H1 (cell line): ENCODE results near the gene SEC63. TPM values are rescaled to one million over a fixed set of nuclear protein-coding genes. Genes with fewer than 3 reads are reported as not detected.

Experiments
- CTCF ChIA-PET: fragments of 300-600 bp; sonication (Branson Sonifier 250); formaldehyde crosslinking; loops from one replicate; lab custom pipeline; 2021; ENCODE audit not compliant: partially characterized antibody; lab: Charles Lee
- POLR2A ChIA-PET: fragments of 300-600 bp; sonication (Branson Sonifier 250); formaldehyde crosslinking; loops from one replicate; lab custom pipeline; 2021; ENCODE audit warnings: inconsistent platforms; ENCODE audit not compliant: partially characterized antibody; lab: Charles Lee
- DNase-seq, 2 experiments: peaks; one replicate each; pipeline versions ENCODE4 v3.0.0 to v3.0.0-alpha.2; 2010 to 2022; ENCODE audit warnings: low spot score in 2 of 2, low read depth in 1 of 2, mixed read lengths in 1 of 2
- FAIRE-seq: peaks from 2 replicates; lab custom pipeline; 2011; peaks lifted over from hg19 to GRCh38; lab: Jason Lieb, UNC
- H2AFZ ChIP-seq: 2 replicates; pipeline ENCODE4 v1.8.1; 2012; ENCODE audit warnings: low read length, inconsistent platforms
- H2AK5ac ChIP-seq: 2 replicates; pipeline ENCODE4 v1.6.1; 2013; ENCODE audit warnings: low read depth, low read length
- H2BK120ac ChIP-seq: replicated peaks from 2 replicates; pipeline ENCODE3; 2013; ENCODE audit warnings: low read depth, low read length, inconsistent platforms
- H2BK12ac ChIP-seq: 2 replicates; pipeline ENCODE4 v1.6.1; 2013; ENCODE audit warnings: low read depth, low read length
- H2BK15ac ChIP-seq: 2 replicates; pipeline ENCODE4 v1.6.1; 2013; ENCODE audit warnings: low read length
- H2BK20ac ChIP-seq: 2 replicates; pipeline ENCODE4 v1.6.1; 2013; ENCODE audit warnings: low read length
- H2BK5ac ChIP-seq: 2 replicates; pipeline ENCODE4 v1.6.1; 2013; ENCODE audit warnings: low read depth, low read length
- H3K14ac ChIP-seq: 2 replicates; pipeline ENCODE4 v1.6.1; 2013; ENCODE audit warnings: inconsistent platforms; ENCODE audit not compliant: insufficient read length
- H3K18ac ChIP-seq: 2 replicates; pipeline ENCODE4 v1.6.1; 2013; ENCODE audit warnings: low read length; ENCODE audit errors: extremely low read depth
- H3K23ac ChIP-seq: 2 replicates; pipeline ENCODE4 v1.6.1; 2013; ENCODE audit warnings: inconsistent platforms; ENCODE audit not compliant: insufficient read length
- H3K23me2 ChIP-seq: 2 replicates; pipeline ENCODE4 v1.6.1; 2013; ENCODE audit warnings: low read depth, low read length
- H3K27ac ChIP-seq: 2 replicates; pipeline ENCODE4 v1.6.1; 2011; ENCODE audit warnings: low read depth, low read length, inconsistent platforms
- H3K27me3 ChIP-seq, 4 experiments: replicated peaks in 1 of 4; 1 replicate in 1 of 4; 2 replicates in 3 of 4; pipeline versions ENCODE4 v1.6.1 to v1.8.1; 2011 to 2013; ENCODE audit warnings: low read length in 3 of 4, mild to moderate bottlenecking in 3 of 4, inconsistent platforms in 2 of 4, mixed read lengths in 2 of 4, moderate library complexity in 1 of 4; ENCODE audit not compliant: control insufficient read depth in 3 of 4, insufficient read depth in 3 of 4; ENCODE audit errors: extremely low read depth in 1 of 4
- H3K36me3 ChIP-seq, 4 experiments: 2 replicates each; pipeline versions ENCODE4 v1.6.1 to v1.8.1; 2011 to 2013; ENCODE audit warnings: mild to moderate bottlenecking in 4 of 4, low read length in 3 of 4, moderate library complexity in 2 of 4, control low read depth in 1 of 4, inconsistent platforms in 1 of 4; ENCODE audit not compliant: insufficient read depth in 4 of 4, control insufficient read depth in 2 of 4
- H3K4ac ChIP-seq: replicated peaks from 2 replicates; pipeline ENCODE3; 2013; ENCODE audit warnings: low read length, low read depth, mixed read lengths, inconsistent platforms; ENCODE audit not compliant: insufficient read length
- H3K4me1 ChIP-seq, 4 experiments: replicated peaks in 1 of 4; 1 replicate in 1 of 4; 2 replicates in 3 of 4; pipeline versions ENCODE4 v1.6.1 to v1.8.1; 2011 to 2013; ENCODE audit warnings: low read length in 3 of 4, inconsistent platforms in 2 of 4, mixed read lengths in 1 of 4; ENCODE audit not compliant: insufficient read depth in 4 of 4, control insufficient read depth in 3 of 4
- H3K4me2 ChIP-seq, 2 experiments: 2 replicates each; pipeline versions ENCODE4 v1.6.1 to v1.8.1; 2011 to 2013; ENCODE audit warnings: low read depth in 2 of 2, low read length in 2 of 2, control low read depth in 1 of 2, inconsistent platforms in 1 of 2, mild to moderate bottlenecking in 1 of 2; ENCODE audit not compliant: insufficient read depth in 1 of 2
- H3K4me3 ChIP-seq, 4 experiments: fragments of 200-600, 300-600 bp in 1 of 4; sonication (generic), shearing (Covaris generic), sonication (Bioruptor Twin) in 1 of 4; 2 replicates each; pipeline versions ENCODE4 v1.5.1 to v1.8.1; 2011 to 2016; ENCODE audit warnings: low read length in 4 of 4, low read depth in 3 of 4, control low read depth in 2 of 4, inconsistent platforms in 2 of 4, mild to moderate bottlenecking in 2 of 4, mixed read lengths in 1 of 4, moderate library complexity in 1 of 4; ENCODE audit not compliant: insufficient read depth in 2 of 4; ENCODE audit errors: extremely low read depth in 1 of 4
- H3K56ac ChIP-seq: replicated peaks from 2 replicates; pipeline ENCODE3; 2013; ENCODE audit warnings: low read depth, mild to moderate bottlenecking, mixed read lengths, low read length, inconsistent platforms; ENCODE audit not compliant: insufficient read length
- H3K79me1 ChIP-seq: 2 replicates; pipeline ENCODE4 v1.6.1; 2013; ENCODE audit warnings: low read depth, low read length, control low read depth
- H3K79me2 ChIP-seq, 2 experiments: 2 replicates each; pipeline versions ENCODE4 v1.6.1 to v1.8.1; 2012 to 2013; ENCODE audit warnings: low read length in 2 of 2, mild to moderate bottlenecking in 2 of 2, inconsistent platforms in 1 of 2; ENCODE audit not compliant: insufficient read depth in 2 of 2, control insufficient read depth in 1 of 2
- H3K9ac ChIP-seq, 4 experiments: replicated peaks in 1 of 4; 1 replicate in 1 of 4; 2 replicates in 3 of 4; pipeline versions ENCODE4 v1.6.1 to v1.8.1; 2011 to 2013; ENCODE audit warnings: low read depth in 3 of 4, low read length in 3 of 4, control low read depth in 2 of 4, mild to moderate bottlenecking in 2 of 4, moderate library complexity in 2 of 4, inconsistent platforms in 1 of 4; ENCODE audit errors: extremely low read depth in 1 of 4
- H3K9me3 ChIP-seq, 2 experiments: 2 replicates each; pipeline versions ENCODE4 v1.6.1 to v1.8.1; 2012 to 2013; ENCODE audit warnings: mild to moderate bottlenecking in 2 of 2, moderate library complexity in 2 of 2, control low read depth in 1 of 2, inconsistent platforms in 1 of 2, low read depth in 1 of 2, low read length in 1 of 2, mixed read lengths in 1 of 2; ENCODE audit not compliant: insufficient read depth in 2 of 2
- H4K20me1 ChIP-seq, 2 experiments: replicated peaks in 1 of 2; 2 replicates each; pipeline versions ENCODE3 to v1.8.1; 2011 to 2013; ENCODE audit warnings: inconsistent platforms in 2 of 2, low read length in 2 of 2, mild to moderate bottlenecking in 1 of 2; ENCODE audit not compliant: insufficient read depth in 2 of 2, control insufficient read depth in 1 of 2
- H4K5ac ChIP-seq: 2 replicates; pipeline ENCODE4 v1.6.1; 2013; ENCODE audit warnings: low read length, low read depth, mixed read lengths, inconsistent platforms; ENCODE audit not compliant: insufficient read length
- H4K8ac ChIP-seq: 2 replicates; pipeline ENCODE4 v1.8.0; 2013; ENCODE audit warnings: mild to moderate bottlenecking, moderate library complexity, low read length, inconsistent platforms; ENCODE audit not compliant: insufficient read depth; ENCODE audit errors: extremely low read depth
- H4K91ac ChIP-seq: replicated peaks from 2 replicates; pipeline ENCODE3; 2013; ENCODE audit warnings: low read length, mixed read lengths, inconsistent platforms; ENCODE audit not compliant: insufficient read length
- CTBP2 ChIP-seq: IDR thresholded peaks from 2 replicates; pipeline ENCODE4 v1.7.0; 2011; ENCODE audit warnings: borderline replicate concordance, mild to moderate bottlenecking, moderate library complexity, mixed read lengths, low read length; ENCODE audit not compliant: insufficient read depth, insufficient read length
- EGR1 ChIP-seq: IDR thresholded peaks from 2 replicates; pipeline ENCODE4 v1.6.1; 2011; ENCODE audit warnings: low read depth, low read length, borderline replicate concordance
- JUN ChIP-seq: IDR thresholded peaks from 2 replicates; pipeline ENCODE4 v1.6.1; 2011; ENCODE audit warnings: low read depth, mild to moderate bottlenecking, improper control_type of control experiment, low read length
- JUND ChIP-seq: IDR thresholded peaks from 2 replicates; pipeline ENCODE4 v1.6.1; 2011; ENCODE audit warnings: mild to moderate bottlenecking, improper control_type of control experiment, low read length
- NRF1 ChIP-seq: IDR thresholded peaks from 2 replicates; pipeline ENCODE4 v1.6.1; 2011; ENCODE audit warnings: mild to moderate bottlenecking, low read depth, low read length, improper control_type of control experiment
- PHF8 ChIP-seq: fragments of 200-600 bp; sonication (generic); conservative IDR thresholded peaks from 2 replicates; pipeline ENCODE4 v1.7.1; 2012; ENCODE audit warnings: low read depth, mild to moderate bottlenecking, inconsistent platforms, low read length, moderate library complexity
- RXRA ChIP-seq: IDR thresholded peaks from 2 replicates; pipeline ENCODE4 v1.6.1; 2011; ENCODE audit warnings: low read depth, mild to moderate bottlenecking, low read length, moderate library complexity; ENCODE audit not compliant: insufficient read depth
- SIN3A ChIP-seq, 2 experiments: IDR thresholded peaks in 1 of 2; conservative IDR thresholded peaks in 1 of 2; 2 replicates each; pipeline ENCODE4 v1.6.1; 2011 to 2012; ENCODE audit warnings: low read length in 2 of 2, improper control_type of control experiment in 1 of 2, low read depth in 1 of 2, mild to moderate bottlenecking in 1 of 2
- SIRT6 ChIP-seq: IDR thresholded peaks from one replicate; pipeline ENCODE4 v1.7.1; 2012; ENCODE audit warnings: low read length, inconsistent platforms
- SP1 ChIP-seq: IDR thresholded peaks from 2 replicates; pipeline ENCODE4 v1.6.1; 2011; ENCODE audit warnings: low read depth, low read length
- SP2 ChIP-seq: IDR thresholded peaks from 2 replicates; pipeline ENCODE4 v1.6.1; 2012; ENCODE audit warnings: mild to moderate bottlenecking, low read length, inconsistent platforms
- TEAD4 ChIP-seq: IDR thresholded peaks from 2 replicates; pipeline ENCODE4 v1.6.1; 2012; ENCODE audit warnings: low read depth, low read length, inconsistent platforms, mixed read lengths
- USF2 ChIP-seq: IDR thresholded peaks from 2 replicates; pipeline ENCODE4 v1.6.1; 2011; ENCODE audit warnings: low read length, improper control_type of control experiment
- WGBS, 2 experiments: shearing (Covaris generic) in 1 of 2; methylation state at CpG; one replicate each; pipeline versions ENCODE4 v1.1.6 to v1.1.7; 2013 to 2015; ENCODE audit warnings: low lambda C conversion rate in 2 of 2, mixed read lengths in 2 of 2, inconsistent platforms in 1 of 2, low coverage in 1 of 2, missing lambda C conversion rate in 1 of 2; ENCODE audit not compliant: insufficient replicate concordance in 2 of 2, insufficient coverage in 1 of 2, insufficient read length in 1 of 2; ENCODE audit errors: extremely low coverage in 1 of 2, missing lambda C conversion rate in 1 of 2; 5-methylcytosine and 5-hydroxymethylcytosine counted together
- polyA plus RNA-seq, 7 experiments: library from polyadenylated mRNA; depleted of rRNA in 3 of 7; stranded (reverse) in 5 of 7; unstranded in 2 of 7; fragments of >200 nt in 5 of 7; fragments of 200-250 nt in 2 of 7; gene quantifications; 1 replicate in 5 of 7; 2 replicates in 1 of 7; 4 replicates in 1 of 7; pipeline versions ENCODE4 v1.2.1 to v1.2.3, GENCODE V29; 2011 to 2013; ENCODE audit warnings: missing spikeins in 2 of 7, mixed read lengths in 2 of 7
- total RNA-seq: library from RNA; stranded (reverse); fragmentation: NEBNext Ultra II Directional; extraction: Animal tissue kit (Norgen Biotek cat#: 25700); gene quantifications from 2 replicates; pipeline ENCODE4 v1.2.1, GENCODE V29; 2021

Gene SEC63
- total and polyA plus RNA-seq, 2 of the 8 experiments (the other 6 are each of a cell fraction or from before 2014, with no cell fraction given): 17.3 to 121 TPM

GRCh38 chr6:107956181-107956580 is 1.8 kb downstream of the SEC63 start:
- peaks cover 0 to 3% (median 0%) of the 10 kb centered on the region in 4 experiments; a peak in 1 of 8 replicates for H3K36me3 ChIP-seq
- H2BK120ac ChIP-seq: no peak overlapping the region
- H4K91ac ChIP-seq: no peak overlapping the region
- H4K8ac ChIP-seq: no peak overlapping the region
- peaks cover 14 to 60% of the 10 kb centered on the region in 2 experiments for H3K79me2 ChIP-seq
- no peak overlapping the region for H3K18ac ChIP-seq
- H4K20me1 ChIP-seq: peaks cover 2% of the 10 kb centered on the region in 2 experiments
- ChIA-PET POLR2A (interaction anchor here (1.0 to 3.7 kb wide), 5 partner anchors 8 to 63 kb away, joined by 3 to 13 read pairs (median 4); no protein-coding TSS in a partner anchor), CTCF (interaction anchor here (0.6 to 1.0 kb wide), 3 partner anchors 14 to 440 kb away, joined by 3 read pairs; no protein-coding TSS in a partner anchor)
- no peaks in the 10 kb centered on the region for H3K27me3 ChIP-seq
- FAIRE-seq (no peak), DNase-seq (no peak)
- H3K23ac ChIP-seq: no peak overlapping the region
- no peaks in the 10 kb centered on the region for H3K79me1 ChIP-seq
- H3K4me1 ChIP-seq: peaks cover 0 to 5% (median 0%) of the 10 kb centered on the region in 4 experiments; a peak in 1 of 7 replicates
- H3K27ac ChIP-seq: no peak overlapping the region
- H2BK12ac ChIP-seq: no peak overlapping the region
- no peak overlapping the region for H2BK5ac ChIP-seq
- H3K9ac ChIP-seq: peak overlapping the region in 1 of 4 experiments; percentile 37; a peak in 1 of 7 replicates
- no peak overlapping the region for H3K4ac ChIP-seq
- H4K5ac ChIP-seq: peak overlapping the region; percentile 61
- H3K14ac ChIP-seq: no peak overlapping the region
- 82% methylated on average over 2 of the region's 2 CpGs; no CpG with 5 or more reads in 1 of the 2 experiments for WGBS, 2 experiments
- no peak overlapping the region for H2AFZ ChIP-seq
- no peak overlapping the region for H3K56ac ChIP-seq
- no peak overlapping the region for H2BK15ac ChIP-seq
- peak overlapping the region; percentile 85 to 92 (median 88); a peak in 7 of 8 replicates for H3K4me3 ChIP-seq
- no peak overlapping the region for H2AK5ac ChIP-seq
- no peak overlapping the region for H2BK20ac ChIP-seq
- peak overlapping the region; percentile 70 to 71 for H3K4me2 ChIP-seq
- H3K23me2 ChIP-seq: peaks cover 7% of the 10 kb centered on the region
- H3K9me3 ChIP-seq: no peaks in the 10 kb centered on the region
- TF ChIP-seq CTBP2 (no peak), RXRA (no peak), SP1 (no peak), EGR1 (no peak), JUN (no peak), USF2 (no peak), JUND (no peak), SIN3A (conservative IDR thresholded peaks at IDR 0.05 in 1 of 2, IDR thresholded peaks at IDR 0.05 in 1 of 2; ENCODE audit: low read depth in 1 of 2, low read length in 2 of 2) (no peak), TEAD4 (no peak), PHF8 (no peak), SIRT6 (no peak), SP2 (no peak), NRF1 (no peak)
